ENCODE measurements around the gene SYNGR4.
A peak's percentile ranks its signal among the peaks of the same experiment; 100 is the strongest.
"Not testable (repeated sequence)": the region's sequence is repeated elsewhere in the genome, so short reads cannot be mapped to it uniquely, and the experiment has no call there.

SYNGR4 gene

GRCh38 chr19:48378194-48378570 is 14.0 kb downstream of the SYNGR4 start:
- H3K4me1 Mint-ChIP-seq: no peaks in the 10 kb centered on the region
- DNase-seq (ENCODE audit: low spot score in 2 of 2): no peak

DNA sequence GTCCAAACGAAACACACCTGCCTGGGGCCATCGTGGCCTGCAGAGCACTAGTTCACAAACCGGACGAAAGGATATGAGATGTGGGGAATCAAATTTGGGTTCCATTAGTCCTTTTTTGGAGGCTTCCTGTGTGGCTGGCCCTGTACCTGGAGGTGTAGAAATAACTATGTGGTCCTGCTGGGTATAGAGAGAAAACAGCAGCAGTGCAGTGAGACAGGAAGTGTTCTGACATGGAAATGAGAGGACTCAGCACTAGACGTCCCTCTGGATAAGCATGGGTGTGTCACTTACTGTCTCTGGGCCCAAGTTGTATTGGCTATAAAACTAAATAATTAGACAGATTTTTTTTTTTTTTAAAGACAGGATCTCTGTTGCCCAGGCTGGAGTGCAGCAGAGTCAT is 14.9 kb downstream of the SYNGR4 start:
- H3K9me3 Mint-ChIP-seq: no peaks in the 10 kb centered on the region
- no peaks in the 10 kb centered on the region for H3K4me1 Mint-ChIP-seq
- H3K36me3 Mint-ChIP-seq: peaks cover 39% of the 10 kb centered on the region
- no peak overlapping the region for H3K4me3 Mint-ChIP-seq
- no peak overlapping the region for H3K27ac Mint-ChIP-seq
- no peak for ATAC-seq
- no peak for DNase-seq (ENCODE audit: low spot score in 2 of 2)

More at GRCh38 chr19:48378194-48378570, 14.0 kb downstream of the SYNGR4 start:
- H3K36me3 Mint-ChIP-seq: peaks cover 30% of the 10 kb centered on the region
- no peak for ATAC-seq
- H3K4me3 Mint-ChIP-seq: no peak overlapping the region
- no peaks in the 10 kb centered on the region for H3K9me3 Mint-ChIP-seq
- no peak overlapping the region for H3K27ac Mint-ChIP-seq

DNA sequence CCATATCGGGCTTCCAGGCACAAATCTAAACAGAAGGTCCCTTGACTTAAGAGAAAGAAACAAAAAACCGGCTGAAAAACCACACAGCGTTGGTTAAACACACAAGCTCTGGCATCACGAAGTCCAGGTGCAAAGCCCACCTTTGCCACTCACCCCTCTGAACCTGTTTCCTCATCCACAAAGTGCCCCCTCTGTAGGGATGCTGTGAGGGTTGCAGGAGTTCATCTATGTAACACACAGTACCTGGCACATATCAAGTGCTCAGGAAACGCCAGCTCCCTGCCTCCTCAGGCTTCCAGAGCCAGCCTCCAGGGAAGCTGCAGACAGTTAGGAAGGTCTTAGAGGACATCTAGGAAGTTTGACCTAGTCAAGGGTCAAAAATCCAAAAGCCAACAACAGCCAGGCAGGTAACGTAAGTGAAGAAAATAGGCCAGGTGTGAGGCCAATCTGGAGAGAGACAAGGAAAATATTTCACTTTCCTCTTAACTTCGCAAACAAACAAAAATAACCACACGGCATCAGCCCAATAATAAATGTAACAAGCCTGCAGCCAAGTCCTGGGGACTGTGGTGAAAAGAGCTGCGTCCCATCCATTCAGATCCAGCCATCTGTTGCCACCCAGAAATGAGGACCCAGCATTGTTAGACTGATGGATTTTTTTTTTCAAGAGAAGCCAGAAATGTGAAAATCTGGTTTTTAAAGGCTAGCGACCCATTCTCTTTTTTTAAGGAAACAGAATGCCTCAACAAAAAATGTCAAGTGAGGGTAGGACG is 17.2 kb downstream of the SYNGR4 start:
- no peak for DNase-seq (ENCODE audit: low spot score in 2 of 2)
- H3K9me3 Mint-ChIP-seq: no peaks in the 10 kb centered on the region
- no peaks in the 10 kb centered on the region for H3K4me1 Mint-ChIP-seq
- no peak overlapping the region for H3K4me3 Mint-ChIP-seq
- H3K27ac Mint-ChIP-seq: no peak overlapping the region
- ATAC-seq: no peak
- H3K36me3 Mint-ChIP-seq: peaks cover 62% of the 10 kb centered on the region

DNA sequence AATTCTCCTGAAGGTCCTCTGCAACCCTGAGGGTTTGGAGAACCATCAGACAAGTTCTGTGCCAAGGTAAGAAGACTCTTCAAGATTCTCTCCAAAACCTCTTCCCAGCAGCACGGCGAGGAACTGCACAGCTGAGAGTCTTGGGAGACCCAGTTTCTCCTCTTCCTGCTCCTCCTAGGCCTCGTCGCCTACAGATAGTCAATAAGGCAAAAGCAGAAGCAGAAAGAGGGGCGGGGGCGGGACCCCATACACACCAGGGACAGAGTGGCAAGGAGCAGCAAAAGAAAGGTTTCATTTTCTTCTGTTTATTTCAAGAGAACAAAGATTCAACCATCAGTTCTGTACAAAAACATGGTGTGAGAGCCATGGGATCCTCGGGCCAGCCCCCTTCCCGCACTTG is 18.1 kb downstream of the SYNGR4 start:
- DNase-seq (ENCODE audit: low spot score in 2 of 2) (no peak), ATAC-seq (no peak)
- Mint-ChIP-seq H3K9me3 (no peaks in the 10 kb centered on the region), H3K36me3 (peaks cover 71% of the 10 kb centered on the region), H3K27ac (no peak overlapping the region), H3K4me3 (no peak overlapping the region), H3K4me1 (no peaks in the 10 kb centered on the region)

DNA sequence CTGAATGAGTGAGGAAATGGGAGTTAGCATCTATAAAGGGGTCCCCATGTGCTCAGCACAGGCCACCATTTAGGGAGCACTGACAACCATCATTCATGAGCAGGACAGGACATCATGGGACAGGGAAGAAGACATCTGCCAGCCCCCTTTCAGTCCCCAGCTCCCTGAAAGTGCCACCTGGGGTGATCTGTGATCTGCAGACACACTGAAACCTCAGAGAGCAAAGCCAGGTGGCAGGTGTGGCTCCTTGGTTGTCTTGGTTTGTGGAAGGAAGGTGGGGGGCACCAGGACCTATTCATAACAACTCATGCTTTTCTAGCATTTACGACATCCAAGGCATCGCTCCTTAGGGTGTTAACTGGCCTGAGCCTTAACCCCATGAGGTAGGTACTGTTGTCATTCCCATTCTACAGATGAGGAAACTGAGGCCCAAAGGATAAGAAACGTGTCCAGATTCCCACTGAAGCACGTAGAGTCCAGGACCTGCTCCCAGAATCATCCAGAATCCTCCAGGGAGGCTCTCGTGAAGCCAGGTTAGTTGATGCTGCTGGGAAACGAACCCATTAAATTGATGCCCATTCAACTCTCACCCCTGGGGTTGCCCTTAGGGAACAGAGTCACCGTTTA is 21.4 kb downstream of the SYNGR4 start:
- Mint-ChIP-seq H3K4me3 (no peak overlapping the region), H3K4me1 (peaks cover 12% of the 10 kb centered on the region), H3K9me3 (no peaks in the 10 kb centered on the region), H3K36me3 (peaks cover 82% of the 10 kb centered on the region), H3K27ac (peak overlapping the region; percentile 36)
- no peak for ATAC-seq
- DNase-seq (ENCODE audit: low spot score in 2 of 2): no peak

- H3K4me3 Mint-ChIP-seq: no peak overlapping the region
- no peak for ATAC-seq
- no peak for DNase-seq (ENCODE audit: low spot score in 2 of 2)
- H3K4me1 Mint-ChIP-seq: peaks cover 18% of the 10 kb centered on the region
- no peaks in the 10 kb centered on the region for H3K9me3 Mint-ChIP-seq
- H3K36me3 Mint-ChIP-seq: peaks cover 75% of the 10 kb centered on the region
- no peak overlapping the region for H3K27ac Mint-ChIP-seq
These were observed 22.8 kb downstream of the SYNGR4 start for GRCh38 chr19:48386981-48387380.

GRCh38 chr19:48390188-48391099 is 26.3 kb downstream of the SYNGR4 start:
- Mint-ChIP-seq H3K36me3 (peaks cover 40% of the 10 kb centered on the region), H3K9me3 (no peaks in the 10 kb centered on the region), H3K27ac (peak overlapping the region; percentile 98), H3K4me1 (peaks cover 41% of the 10 kb centered on the region), H3K4me3 (peak overlapping the region; percentile 95)
- ATAC-seq (peak; percentile 82), DNase-seq (ENCODE audit: low spot score in 2 of 2) (peak; percentile 52 to 79)

DNA sequence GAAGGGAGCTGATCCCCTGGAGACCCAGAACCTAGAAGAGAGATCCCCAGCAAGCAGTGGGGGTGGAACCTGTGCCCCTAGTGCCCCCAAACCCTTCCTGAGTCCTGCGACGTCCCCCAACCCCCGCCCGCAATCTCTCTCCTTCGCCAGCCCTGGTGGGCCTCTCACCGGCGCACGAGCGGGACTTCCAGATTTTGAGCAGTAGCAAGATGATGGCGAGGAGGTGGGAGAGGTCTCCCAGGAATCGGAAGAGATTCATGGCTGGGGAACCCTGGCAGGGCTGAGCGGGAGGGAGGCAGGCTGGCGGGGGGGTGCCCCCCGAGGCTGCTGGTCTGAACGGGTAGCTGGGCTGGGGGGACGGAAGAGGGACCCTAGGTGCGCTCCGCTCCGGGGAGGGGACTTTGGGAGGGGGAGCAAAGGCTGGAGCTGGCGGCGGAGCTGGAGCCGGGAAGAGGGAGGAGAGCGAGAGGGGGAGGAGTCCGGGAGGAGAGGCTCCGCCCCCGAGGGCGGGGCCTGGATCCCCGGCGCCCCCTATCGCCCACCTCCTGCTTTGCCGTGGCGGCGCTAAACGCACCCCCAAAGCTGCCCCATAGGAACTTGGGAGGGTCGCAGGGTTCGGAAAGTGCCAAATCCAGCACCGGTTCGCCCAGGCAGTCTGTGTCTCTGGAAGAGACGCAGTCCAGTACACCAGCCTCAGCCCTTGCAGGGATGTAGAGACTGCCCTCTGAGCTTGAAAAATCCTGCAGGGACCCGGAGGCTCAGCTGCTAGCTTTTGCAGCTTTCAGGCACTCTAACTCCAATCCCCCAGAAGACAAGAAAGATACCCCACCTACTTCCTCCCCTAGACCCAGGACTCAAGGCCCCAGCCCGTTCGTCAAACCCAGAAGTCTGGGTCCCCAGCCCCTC is 27.2 kb downstream of the SYNGR4 start, which contains the start of gene KDELR1:
Gene KDELR1, minus strand, starts transcription at position 452 of the 906 bp plus-strand sequence. Its CDS starts 193 bp downstream, at position 259.
- DNase-seq (ENCODE audit: low spot score in 2 of 2) (peak; percentile 89 to 92), ATAC-seq (peak; percentile 76)
- Mint-ChIP-seq H3K36me3 (peaks cover 31% of the 10 kb centered on the region), H3K4me3 (peak within 1 kb of the TSS; percentile 95), H3K27ac (peak within 1 kb of the TSS; percentile 98), H3K9me3 (no peaks in the 10 kb centered on the region), H3K4me1 (peaks cover 49% of the 10 kb centered on the region)

- Mint-ChIP-seq H3K4me1 (peaks cover 50% of the 10 kb centered on the region), H3K36me3 (peaks cover 25% of the 10 kb centered on the region), H3K4me3 (peak overlapping the region; percentile 95), H3K27ac (peak overlapping the region; percentile 98)
- not testable (repeated sequence) for H3K9me3 Mint-ChIP-seq; ATAC-seq; DNase-seq (ENCODE audit: low spot score in 2 of 2)
These were observed 27.8 kb downstream of the SYNGR4 start for GRCh38 chr19:48392006-48392344.

- ATAC-seq (no peak), DNase-seq (ENCODE audit: low spot score in 2 of 2) (no peak)
- H3K4me3 Mint-ChIP-seq: peak overlapping the region; percentile 95
These were observed 28.8 kb downstream of the SYNGR4 start for GRCh38 chr19:48392860-48393558.

GRCh38 chr19:48393559-48394330 is 29.6 kb downstream of the SYNGR4 start, which contains the start of gene GRIN2D:
Gene GRIN2D, plus strand, starts transcription at chr19:48393668. Its CDS starts 4,725 bp downstream, at chr19:48398393.
- peak within 1 kb of the TSS; percentile 50 for H3K27ac Mint-ChIP-seq
- no peaks in the 10 kb centered on the region for H3K9me3 Mint-ChIP-seq
- H3K4me1 Mint-ChIP-seq: peaks cover 60% of the 10 kb centered on the region
- DNase-seq (ENCODE audit: low spot score in 2 of 2) (no peak), ATAC-seq (no peak)
- peak within 1 kb of the TSS; percentile 95 for H3K4me3 Mint-ChIP-seq
- peaks cover 7% of the 10 kb centered on the region for H3K36me3 Mint-ChIP-seq

More at GRCh38 chr19:48392860-48393558, 28.8 kb downstream of the SYNGR4 start:
- Mint-ChIP-seq H3K9me3 (no peaks in the 10 kb centered on the region), H3K36me3 (peaks cover 14% of the 10 kb centered on the region), H3K4me1 (peaks cover 60% of the 10 kb centered on the region), H3K27ac (no peak overlapping the region)

- DNase-seq (ENCODE audit: low spot score in 2 of 2) (no peak), ATAC-seq (no peak)
- H3K36me3 Mint-ChIP-seq: peaks cover 12% of the 10 kb centered on the region
- peak overlapping the region; percentile 56 for H3K4me3 Mint-ChIP-seq
- peak overlapping the region; percentile 50 for H3K27ac Mint-ChIP-seq
- peaks cover 2% of the 10 kb centered on the region for H3K9me3 Mint-ChIP-seq
- peaks cover 66% of the 10 kb centered on the region for H3K4me1 Mint-ChIP-seq
These were observed 30.4 kb downstream of the SYNGR4 start for GRCh38 chr19:48394331-48395169.

- Mint-ChIP-seq H3K27ac (no peak overlapping the region), H3K4me1 (peaks cover 70% of the 10 kb centered on the region), H3K9me3 (peaks cover 3% of the 10 kb centered on the region), H3K4me3 (peak overlapping the region; percentile 56), H3K36me3 (peaks cover 16% of the 10 kb centered on the region)
- no peak for ATAC-seq
- DNase-seq (ENCODE audit: low spot score in 2 of 2): no peak
These were observed 30.9 kb downstream of the SYNGR4 start for GRCh38 chr19:48395170-48395455.
